ENCODE measurements around the gene DMRT2.
A peak's percentile ranks its signal among the peaks of the same experiment; 100 is the strongest.

DMRT2 gene

DNA sequence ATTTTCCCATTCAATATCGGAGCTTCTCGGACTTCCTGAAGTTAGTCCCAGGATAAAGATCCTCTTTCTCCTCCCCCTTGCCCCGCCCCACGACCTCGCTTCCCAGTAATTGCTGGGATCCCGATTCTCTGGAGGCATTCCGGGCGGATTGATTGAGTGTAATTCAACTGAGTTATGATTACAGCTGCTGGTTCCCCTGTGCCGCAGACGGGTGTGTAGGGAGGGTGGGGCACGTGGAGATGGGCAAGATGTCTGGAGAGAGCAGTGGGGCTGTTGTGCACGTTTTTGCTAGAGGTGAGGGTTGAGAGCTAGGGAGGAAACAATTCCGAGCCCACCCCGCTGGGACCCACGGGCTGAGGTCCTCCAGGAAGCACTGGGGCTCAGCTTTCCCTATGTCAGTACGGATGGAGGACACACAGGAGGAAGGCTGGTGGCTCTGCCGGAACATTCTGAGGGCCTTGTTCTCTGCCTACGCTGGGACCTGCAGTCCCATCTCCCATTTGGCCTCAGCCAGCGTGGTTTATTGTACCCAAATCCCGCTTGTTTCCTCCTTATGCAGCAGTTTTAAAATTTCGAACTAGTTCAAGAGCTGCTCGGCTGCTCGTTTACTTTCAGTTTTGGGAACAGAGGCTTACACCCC, 2.4 kb upstream of the DMRT2 start:
- TF ChIP-seq, protein P1, sequence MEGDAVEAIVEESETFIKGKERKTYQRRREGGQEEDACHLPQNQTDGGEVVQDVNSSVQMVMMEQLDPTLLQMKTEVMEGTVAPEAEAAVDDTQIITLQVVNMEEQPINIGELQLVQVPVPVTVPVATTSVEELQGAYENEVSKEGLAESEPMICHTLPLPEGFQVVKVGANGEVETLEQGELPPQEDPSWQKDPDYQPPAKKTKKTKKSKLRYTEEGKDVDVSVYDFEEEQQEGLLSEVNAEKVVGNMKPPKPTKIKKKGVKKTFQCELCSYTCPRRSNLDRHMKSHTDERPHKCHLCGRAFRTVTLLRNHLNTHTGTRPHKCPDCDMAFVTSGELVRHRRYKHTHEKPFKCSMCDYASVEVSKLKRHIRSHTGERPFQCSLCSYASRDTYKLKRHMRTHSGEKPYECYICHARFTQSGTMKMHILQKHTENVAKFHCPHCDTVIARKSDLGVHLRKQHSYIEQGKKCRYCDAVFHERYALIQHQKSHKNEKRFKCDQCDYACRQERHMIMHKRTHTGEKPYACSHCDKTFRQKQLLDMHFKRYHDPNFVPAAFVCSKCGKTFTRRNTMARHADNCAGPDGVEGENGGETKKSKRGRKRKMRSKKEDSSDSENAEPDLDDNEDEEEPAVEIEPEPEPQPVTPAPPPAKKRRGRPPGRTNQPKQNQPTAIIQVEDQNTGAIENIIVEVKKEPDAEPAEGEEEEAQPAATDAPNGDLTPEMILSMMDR (IDR thresholded peaks at IDR 0.05) = no peak
- peaks cover 100% of the 10 kb centered on the region for H3K27me3 ChIP-seq
- peaks cover 8 to 30% of the 10 kb centered on the region in 2 experiments for H3K4me1 ChIP-seq (ENCODE audit: control insufficient read depth in 1 of 2, insufficient read depth in 1 of 2, low read depth in 1 of 2, low read length in 1 of 2)

DNA sequence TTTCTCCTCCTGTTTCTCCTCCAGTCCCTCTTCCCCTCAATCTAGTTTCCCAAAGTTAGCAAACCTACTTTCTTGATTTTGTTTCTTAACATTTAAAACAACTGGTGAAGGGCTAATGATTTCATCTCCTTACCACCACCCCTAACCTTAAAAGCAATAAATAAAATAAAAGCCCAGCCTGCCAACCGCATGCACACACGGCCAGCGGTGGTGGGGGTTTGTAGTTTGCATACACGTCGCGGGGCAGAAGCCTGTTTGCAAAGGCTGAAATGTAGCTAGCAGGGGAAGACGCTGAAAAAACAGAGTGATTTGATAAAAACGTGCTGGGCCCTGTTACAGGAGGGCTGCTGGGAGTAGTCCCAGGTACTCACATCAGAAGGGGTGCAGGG, 1.9 kb upstream of the DMRT2 start:
- Histone ChIP-seq H3K27ac (no peak overlapping the region), H3K4me3 (ENCODE audit: low read depth in 1 of 2, low read length in 1 of 2) (peak overlapping the region; percentile 41 to 49), H3K36me3 (no peaks in the 10 kb centered on the region), H3K9me3 (no peaks in the 10 kb centered on the region), H3K4me1 (ENCODE audit: control insufficient read depth in 1 of 2, insufficient read depth in 1 of 2, low read depth in 1 of 2, low read length in 1 of 2) (peaks cover 8 to 30% of the 10 kb centered on the region in 2 experiments), H3K27me3 (peaks cover 100% of the 10 kb centered on the region)
- TF ChIP-seq, protein P1 (IDR thresholded peaks at IDR 0.05) = no peak

More for the DNA sequence above, 2.4 kb upstream of the DMRT2 start:
- H3K4me3 ChIP-seq (ENCODE audit: low read depth in 1 of 2, low read length in 1 of 2) = peak overlapping the region; percentile 41 to 49
- no peaks in the 10 kb centered on the region for H3K9me3 ChIP-seq
- no peak overlapping the region for H3K27ac ChIP-seq
- no peaks in the 10 kb centered on the region for H3K36me3 ChIP-seq

DNA sequence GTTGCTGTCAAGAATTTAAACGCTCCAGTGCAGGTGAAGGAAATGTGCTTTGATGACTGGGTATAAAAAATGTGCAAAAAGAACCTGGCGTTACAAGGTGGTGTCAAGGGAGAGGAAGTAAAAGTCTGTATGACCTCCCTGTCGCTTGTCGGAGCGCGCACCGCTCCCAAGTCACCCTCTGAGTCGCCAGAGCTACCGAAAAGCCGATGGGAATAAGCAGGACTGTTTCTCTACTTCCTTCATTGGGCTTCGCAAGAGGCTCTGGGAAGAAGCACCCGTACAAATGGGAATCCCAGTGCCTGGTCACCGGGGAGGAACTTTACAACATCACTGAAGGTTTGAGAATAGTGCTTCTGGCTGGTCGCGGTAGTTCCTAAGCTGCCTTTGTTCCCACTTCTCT, 1.3 kb upstream of the DMRT2 start:
- no peak overlapping the region for H3K27ac ChIP-seq
- TF ChIP-seq, protein P1 (IDR thresholded peaks at IDR 0.05) = no peak
- no peak overlapping the region for H3K4me3 ChIP-seq (ENCODE audit: low read depth in 1 of 2, low read length in 1 of 2)
- H3K36me3 ChIP-seq = no peaks in the 10 kb centered on the region
- peaks cover 100% of the 10 kb centered on the region for H3K27me3 ChIP-seq
- no peaks in the 10 kb centered on the region for H3K9me3 ChIP-seq
- H3K4me1 ChIP-seq (ENCODE audit: control insufficient read depth in 1 of 2, insufficient read depth in 1 of 2, low read depth in 1 of 2, low read length in 1 of 2) = peaks cover 8 to 30% of the 10 kb centered on the region in 2 experiments

DNA sequence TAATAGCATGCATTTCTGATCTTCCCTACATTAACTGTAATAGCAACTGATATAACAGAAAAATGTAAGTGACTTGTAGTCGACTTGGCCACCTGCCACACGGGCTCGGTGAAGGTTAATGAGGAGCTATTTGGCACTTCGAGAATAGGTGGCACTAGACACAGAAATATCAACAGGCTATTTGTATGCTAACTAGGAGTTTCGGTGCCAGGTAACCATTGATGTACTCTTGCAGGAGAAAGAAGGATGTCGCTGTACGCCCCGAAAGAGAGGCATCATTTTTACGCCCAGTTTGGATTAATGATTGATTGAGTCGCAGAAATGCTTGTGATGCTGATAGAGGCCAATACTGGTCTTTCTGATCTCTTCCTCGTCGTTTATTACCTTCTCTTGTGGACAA, 516 bp upstream of the DMRT2 start:
- H3K27ac ChIP-seq = no peak overlapping the region
- peaks cover 100% of the 10 kb centered on the region for H3K27me3 ChIP-seq
- TF ChIP-seq, protein P1 (IDR thresholded peaks at IDR 0.05) = no peak
- no peak overlapping the region for H3K4me3 ChIP-seq (ENCODE audit: low read depth in 1 of 2, low read length in 1 of 2)
- H3K36me3 ChIP-seq = no peaks in the 10 kb centered on the region
- peaks cover 8 to 30% of the 10 kb centered on the region in 2 experiments for H3K4me1 ChIP-seq (ENCODE audit: control insufficient read depth in 1 of 2, insufficient read depth in 1 of 2, low read depth in 1 of 2, low read length in 1 of 2)
- H3K9me3 ChIP-seq = no peaks in the 10 kb centered on the region

DNA sequence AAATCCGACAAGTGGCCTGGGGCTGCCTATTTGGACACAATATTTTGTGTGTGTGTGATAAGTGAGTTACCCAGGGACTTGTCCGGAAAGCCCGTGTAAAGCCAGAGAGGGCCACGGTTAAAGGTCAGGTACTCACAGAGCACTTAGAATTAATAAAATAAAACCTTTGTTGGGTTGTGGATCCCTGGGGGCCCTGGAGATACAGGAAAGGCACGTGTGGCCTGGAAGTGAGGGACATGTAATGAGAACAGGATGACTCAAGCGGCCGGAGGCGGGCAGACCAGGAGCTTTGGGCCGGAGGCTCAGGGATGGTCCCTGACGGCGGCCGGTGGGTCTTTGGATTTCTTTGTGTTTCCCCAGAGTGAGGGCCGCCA, 1.0 kb downstream of the DMRT2 start:
- Histone ChIP-seq H3K27me3 (peaks cover 100% of the 10 kb centered on the region), H3K4me1 (ENCODE audit: control insufficient read depth in 1 of 2, insufficient read depth in 1 of 2, low read depth in 1 of 2, low read length in 1 of 2) (peaks cover 8 to 25% of the 10 kb centered on the region in 2 experiments), H3K27ac (no peak overlapping the region), H3K9me3 (no peaks in the 10 kb centered on the region), H3K4me3 (ENCODE audit: low read depth in 1 of 2, low read length in 1 of 2) (no peak overlapping the region), H3K36me3 (no peaks in the 10 kb centered on the region)
- TF ChIP-seq, protein P1 (IDR thresholded peaks at IDR 0.05) = no peak
